ENCODE results near the gene TFAP2A.

Gene TFAP2A

DNA sequence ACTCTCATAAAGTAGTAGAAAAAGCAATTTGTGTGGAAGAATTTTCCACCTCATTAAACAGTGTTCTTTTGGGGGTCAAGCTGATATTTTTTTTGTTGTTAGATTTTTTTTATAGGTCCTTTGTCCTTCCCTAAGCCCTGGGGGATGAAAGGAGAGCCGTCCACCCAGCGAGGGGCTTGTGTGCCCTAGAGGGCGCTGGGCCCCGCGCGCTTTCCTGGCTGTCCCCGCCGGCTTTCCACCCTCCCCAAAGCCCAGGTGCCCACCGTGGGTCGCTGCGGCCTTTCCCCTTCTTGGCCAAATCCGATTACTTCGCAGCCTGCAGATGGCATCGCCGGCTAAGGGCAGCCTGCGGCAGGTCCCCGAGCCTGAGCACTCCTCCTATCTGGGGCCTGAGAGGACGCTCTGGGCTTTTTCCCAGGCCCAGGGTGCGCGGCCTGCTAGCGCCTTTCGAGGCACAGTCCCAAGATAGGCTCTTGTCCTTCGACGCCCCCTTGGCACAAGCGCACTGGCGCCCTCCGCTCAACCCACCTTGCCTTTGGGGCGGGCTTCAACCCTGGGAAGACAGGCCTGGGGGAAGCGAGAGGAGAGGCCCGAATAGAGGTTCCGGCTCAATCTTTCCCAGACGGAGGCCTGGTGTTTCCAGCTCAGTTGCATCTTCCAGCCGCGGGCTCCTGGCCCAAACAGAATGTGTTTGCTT lies 33.6 kb downstream of the TFAP2A start:
- ChIA-PET POLR2A (no interaction called here), CTCF (interaction anchor here (1.1 kb wide), 1 partner anchor 45 kb away, joined by 3 read pairs; no protein-coding TSS in a partner anchor)
- H3K4me3 ChIP-seq (ENCODE audit: low read depth, low read length): no peak overlapping the region
- TF ChIP-seq, protein P1, sequence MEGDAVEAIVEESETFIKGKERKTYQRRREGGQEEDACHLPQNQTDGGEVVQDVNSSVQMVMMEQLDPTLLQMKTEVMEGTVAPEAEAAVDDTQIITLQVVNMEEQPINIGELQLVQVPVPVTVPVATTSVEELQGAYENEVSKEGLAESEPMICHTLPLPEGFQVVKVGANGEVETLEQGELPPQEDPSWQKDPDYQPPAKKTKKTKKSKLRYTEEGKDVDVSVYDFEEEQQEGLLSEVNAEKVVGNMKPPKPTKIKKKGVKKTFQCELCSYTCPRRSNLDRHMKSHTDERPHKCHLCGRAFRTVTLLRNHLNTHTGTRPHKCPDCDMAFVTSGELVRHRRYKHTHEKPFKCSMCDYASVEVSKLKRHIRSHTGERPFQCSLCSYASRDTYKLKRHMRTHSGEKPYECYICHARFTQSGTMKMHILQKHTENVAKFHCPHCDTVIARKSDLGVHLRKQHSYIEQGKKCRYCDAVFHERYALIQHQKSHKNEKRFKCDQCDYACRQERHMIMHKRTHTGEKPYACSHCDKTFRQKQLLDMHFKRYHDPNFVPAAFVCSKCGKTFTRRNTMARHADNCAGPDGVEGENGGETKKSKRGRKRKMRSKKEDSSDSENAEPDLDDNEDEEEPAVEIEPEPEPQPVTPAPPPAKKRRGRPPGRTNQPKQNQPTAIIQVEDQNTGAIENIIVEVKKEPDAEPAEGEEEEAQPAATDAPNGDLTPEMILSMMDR (IDR thresholded peaks at IDR 0.05; ENCODE audit: insufficient read depth, low read length, missing control alignments): no peak
- DNase-seq (ENCODE audit: low read depth, low spot score): no peak

DNA sequence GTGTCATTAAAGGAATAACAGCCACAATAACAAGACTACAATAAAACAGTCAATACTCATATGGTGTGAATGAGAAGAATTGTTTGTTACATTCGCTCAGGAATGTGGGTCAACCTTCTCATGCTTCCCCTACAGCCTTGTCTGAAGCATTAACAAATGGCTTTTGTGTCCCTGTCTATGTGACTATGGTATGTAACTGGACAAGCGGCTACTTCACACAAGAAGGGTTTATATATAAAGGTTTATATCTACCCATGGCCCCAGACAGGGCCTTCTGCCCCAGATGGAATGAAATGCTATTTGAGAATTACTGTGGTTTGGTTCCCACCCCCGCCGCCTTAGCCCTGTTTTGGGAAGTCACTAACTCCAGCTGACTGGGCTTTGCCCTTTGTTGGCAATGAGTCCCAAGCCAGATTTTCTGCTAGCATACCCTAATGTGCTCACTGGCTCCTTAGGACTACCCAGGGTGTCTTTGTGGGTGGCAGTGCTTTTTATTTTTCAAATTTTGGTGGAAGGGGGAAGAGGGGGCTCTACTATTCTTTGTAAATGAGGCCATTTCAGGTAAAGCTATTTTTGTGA lies 39.4 kb downstream of the TFAP2A start:
- ChIA-PET POLR2A (no interaction called here), CTCF (no interaction called here)
- TF ChIP-seq, protein P1 (IDR thresholded peaks at IDR 0.05; ENCODE audit: insufficient read depth, low read length, missing control alignments): no peak
- H3K4me3 ChIP-seq (ENCODE audit: low read depth, low read length): no peak overlapping the region
- DNase-seq (ENCODE audit: low read depth, low spot score): no peak

DNA sequence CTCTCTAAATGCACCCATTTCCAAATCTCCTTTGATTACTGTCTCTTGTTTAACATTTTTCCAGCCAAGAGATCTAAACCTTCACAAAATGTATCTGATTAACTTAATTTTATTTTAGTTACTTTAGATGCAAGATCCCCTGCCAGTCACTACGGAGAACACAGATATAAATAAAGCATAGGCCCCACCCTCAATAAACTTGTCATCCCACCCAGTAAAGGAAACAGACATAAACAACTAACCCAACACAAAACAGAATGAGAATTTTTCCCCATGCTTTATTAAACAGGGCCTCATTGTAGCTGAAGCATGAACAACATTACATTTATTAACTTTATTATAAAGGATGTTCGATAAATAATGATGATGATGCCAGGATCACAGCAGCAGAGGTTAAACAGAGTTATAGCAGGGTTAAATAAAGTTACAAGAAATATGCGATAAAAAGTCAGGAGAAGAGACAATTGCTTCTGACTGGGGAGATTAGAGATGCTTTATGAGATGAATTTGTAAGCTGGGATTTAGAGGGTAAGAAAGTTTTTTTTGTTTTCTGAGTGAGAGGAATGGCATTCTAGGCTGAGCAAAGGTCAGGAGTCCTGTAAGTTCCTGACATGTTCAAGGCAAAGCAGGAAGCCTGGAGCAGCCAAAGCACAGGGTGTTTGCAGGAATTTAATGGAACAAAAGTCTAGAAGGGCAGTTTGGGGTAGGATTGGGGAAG lies 41.1 kb downstream of the TFAP2A start:
- TF ChIP-seq, protein P1 (IDR thresholded peaks at IDR 0.05; ENCODE audit: insufficient read depth, low read length, missing control alignments): no peak
- ChIA-PET POLR2A (interaction anchor here (0.6 kb wide), 1 partner anchor 74 kb away, joined by 3 read pairs; no protein-coding TSS in a partner anchor), CTCF (no interaction called here)
- no peak for DNase-seq (ENCODE audit: low read depth, low spot score)
- H3K4me3 ChIP-seq (ENCODE audit: low read depth, low read length): no peak overlapping the region

DNA sequence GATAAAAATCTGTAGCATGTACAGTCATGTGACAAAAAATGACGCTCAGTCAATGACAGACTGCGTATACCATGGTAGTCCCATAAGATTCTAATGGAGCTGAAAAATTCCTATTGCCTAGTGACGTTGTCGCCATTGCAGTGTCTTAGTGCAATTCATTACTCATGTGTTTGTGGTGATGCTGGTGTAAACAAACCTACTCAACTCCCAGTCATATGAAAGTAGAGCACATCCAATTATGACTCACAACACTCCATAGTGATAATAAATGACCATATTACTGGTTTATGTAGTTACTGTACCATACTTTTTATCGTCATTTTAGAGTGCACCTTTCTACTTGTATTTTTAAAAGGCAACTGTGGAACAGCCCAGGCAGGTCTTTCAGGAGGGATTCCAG lies 45.0 kb downstream of the TFAP2A start:
- POLR2A ChIA-PET: no interaction called here
- DNase-seq (ENCODE audit: low read depth, low spot score): no peak
- CTCF ChIA-PET: no interaction called here
- TF ChIP-seq, protein P1 (IDR thresholded peaks at IDR 0.05; ENCODE audit: insufficient read depth, low read length, missing control alignments): no peak
- H3K4me3 ChIP-seq (ENCODE audit: low read depth, low read length): no peak overlapping the region

DNA sequence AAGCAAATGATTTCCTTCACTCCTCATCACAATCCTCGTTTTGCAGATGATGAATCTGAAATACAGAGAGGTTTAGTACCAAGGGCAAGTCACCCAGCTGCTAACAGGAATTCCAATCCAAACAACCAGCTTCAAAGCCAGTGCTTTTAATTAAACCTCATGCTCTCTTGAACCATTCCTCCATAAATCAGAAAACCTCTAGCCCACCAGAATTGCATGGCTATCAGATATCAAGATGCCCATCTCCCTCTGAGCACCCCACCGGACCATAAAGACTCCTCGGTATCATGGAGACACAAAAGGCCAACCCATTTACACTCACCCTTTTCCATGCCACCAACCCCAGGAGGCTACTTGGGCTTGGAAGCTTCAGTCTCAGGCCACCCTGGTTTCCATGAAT lies 46.0 kb downstream of the TFAP2A start:
- CTCF ChIA-PET: interaction anchor here (1.6 kb wide), 1 partner anchor 35 kb away, joined by 3 read pairs; no protein-coding TSS in a partner anchor
- no peak overlapping the region for H3K4me3 ChIP-seq (ENCODE audit: low read depth, low read length)
- DNase-seq (ENCODE audit: low read depth, low spot score): no peak
- POLR2A ChIA-PET: no interaction called here
- TF ChIP-seq, protein P1 (IDR thresholded peaks at IDR 0.05; ENCODE audit: insufficient read depth, low read length, missing control alignments): no peak

DNA sequence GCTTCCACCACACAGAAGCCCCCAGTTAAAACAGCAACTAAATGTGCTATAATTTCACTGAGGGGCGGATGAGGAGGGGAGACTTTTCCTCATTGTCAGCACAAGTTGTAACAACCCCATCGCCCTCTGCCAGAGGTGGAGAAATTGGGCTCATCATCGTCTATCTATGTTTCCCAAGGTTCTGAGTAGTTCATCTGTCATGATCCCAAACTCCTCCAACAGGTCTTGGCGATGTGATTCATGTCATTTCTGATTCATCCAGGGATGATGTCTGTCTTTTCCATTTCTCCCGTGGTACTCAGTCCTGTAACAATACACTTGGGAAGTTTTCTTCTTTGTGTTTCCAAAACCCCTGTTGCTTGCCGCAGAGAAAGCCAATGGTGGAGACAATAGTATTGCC lies 51.0 kb downstream of the TFAP2A start:
- TF ChIP-seq, protein P1 (IDR thresholded peaks at IDR 0.05; ENCODE audit: insufficient read depth, low read length, missing control alignments): no peak
- H3K4me3 ChIP-seq (ENCODE audit: low read depth, low read length): no peak overlapping the region
- POLR2A ChIA-PET: no interaction called here
- DNase-seq (ENCODE audit: low read depth, low spot score): no peak
- CTCF ChIA-PET: no interaction called here
